Loucy (cell line): ENCODE measurements around the gene ZBTB16.

Experiments
- CTCF ChIP-seq: fragments of 200-600 bp; sonication (generic); conservative IDR thresholded peaks from 2 replicates; pipeline ENCODE4 v1.5.1; 2014; ENCODE audit warnings: mild to moderate bottlenecking, antibody characterized with exemption, low read length
- EZH2phosphoT487 ChIP-seq: fragments of 200-600 bp; IDR thresholded peaks from 2 replicates; pipeline ENCODE4 v1.6.1; 2018; ENCODE audit warnings: antibody characterized with exemption, mild to moderate bottlenecking, moderate library complexity, borderline replicate concordance

- TF ChIP-seq CTCF (no peak), EZH2phosphoT487 (no peak; the same call in 1 of the 2 replicates)
Observed at GRCh38 chr11:114166897-114167323, 107.4 kb downstream of the ZBTB16 start.
